Testis (tissue), 5 donors: ENCODE results near the gene INSIG2. TPM values are rescaled to one million over a fixed set of nuclear protein-coding genes. Genes with fewer than 3 reads are reported as not detected.

Experiments
- DNase-seq: peaks from one replicate; pipeline ENCODE4 v3.0.0-alpha.2; 2019
- H3K27ac ChIP-seq, 2 donors: fragments of 200-600 bp; sonication (generic); one replicate each; pipeline ENCODE4 v1.5.1; 2019
- H3K27me3 ChIP-seq: fragments of 200-600 bp; sonication (generic); one replicate; pipeline ENCODE4 v1.5.1; 2019
- H3K36me3 ChIP-seq: fragments of 200-600 bp; sonication (generic); one replicate; pipeline ENCODE4 v1.5.1; 2017; ENCODE audit warnings: low read depth; ENCODE audit errors: missing control alignments
- H3K4me1 ChIP-seq: fragments of 200-600 bp; sonication (generic); one replicate; pipeline ENCODE4 v1.5.1; 2019
- H3K4me3 ChIP-seq, 2 donors: fragments of 200-600 bp; sonication (generic); one replicate each; pipeline ENCODE4 v1.5.1; 2017 to 2019
- H3K9me3 ChIP-seq: fragments of 200-600 bp; sonication (generic); one replicate; pipeline ENCODE4 v1.5.1; 2017
- POLR2A ChIP-seq: fragments of 450-650 bp; IDR thresholded peaks from one replicate; pipeline ENCODE4 v1.6.1; 2017; ENCODE audit warnings: antibody characterized with exemption, mild to moderate bottlenecking, moderate library complexity
- WGBS, 2 donors: methylation state at CpG; one replicate each; pipeline ENCODE4 v1.1.5; 2018; 5-methylcytosine and 5-hydroxymethylcytosine counted together
- intact Hi-C: fragments of 100-400 bp; cut with DNase I; formaldehyde crosslinking; loops from one replicate; pipeline ENCODE4 v1.15.1; 2023; ENCODE audit warnings: low total_unique reads
- long read RNA-seq, 2 donors: transcript quantifications; one replicate each; lab custom pipeline, GENCODE V29; 2026
- polyA plus RNA-seq: library from polyadenylated mRNA; stranded (reverse); fragments of 350-450 nt; fragmentation: Illumina TruSeq; extraction: RNeasy Lipid Tissue Mini Kit (QIAGEN cat#74804); gene quantifications from one replicate; pipeline ENCODE4 v1.2.3, GENCODE V29; 2014; ENCODE audit warnings: low read depth, low replicate concordance; ENCODE audit not compliant: insufficient read depth
- total RNA-seq, 2 donors: library from RNA; depleted of rRNA; stranded (reverse); fragments of >200 nt; gene quantifications; one replicate each; pipeline ENCODE4 v1.2.3, GENCODE V29; 2016
- TF ChIP-seq, protein P1 (sequence below), 3 experiments: fragments of 450-650 bp in 2 of 3; fragments of 200-600 bp in 1 of 3; sonication (generic) in 1 of 3; IDR thresholded peaks; one replicate each; pipeline ENCODE4 v1.5.1; 2016 to 2019; ENCODE audit warnings: antibody characterized with exemption in 3 of 3, mild to moderate bottlenecking in 2 of 3, moderate library complexity in 1 of 3

The INSIG2 gene
- 10 to 100 TPM; 13.9 to 18.7 TPM for total RNA-seq
- polyA plus RNA-seq = 16.6 TPM
- long read RNA-seq, donor 1, transcript INSIG2-201 (6 exons, 2,590 nt) = major isoform, 7 of 14 reads
- long read RNA-seq, donor 1, partial matches to known transcripts = 6 of 14 reads
- long read RNA-seq, donor 1, other reads (novel, unspliced or antisense) = 0 of 14 reads
- long read RNA-seq, donor 2, transcript INSIG2-201 (6 exons, 2,590 nt) = major isoform, 6 of 7 reads
- long read RNA-seq, donor 2, partial matches to known transcripts = 0 of 7 reads
- long read RNA-seq, donor 2, other reads (novel, unspliced or antisense) = 0 of 7 reads

DNA sequence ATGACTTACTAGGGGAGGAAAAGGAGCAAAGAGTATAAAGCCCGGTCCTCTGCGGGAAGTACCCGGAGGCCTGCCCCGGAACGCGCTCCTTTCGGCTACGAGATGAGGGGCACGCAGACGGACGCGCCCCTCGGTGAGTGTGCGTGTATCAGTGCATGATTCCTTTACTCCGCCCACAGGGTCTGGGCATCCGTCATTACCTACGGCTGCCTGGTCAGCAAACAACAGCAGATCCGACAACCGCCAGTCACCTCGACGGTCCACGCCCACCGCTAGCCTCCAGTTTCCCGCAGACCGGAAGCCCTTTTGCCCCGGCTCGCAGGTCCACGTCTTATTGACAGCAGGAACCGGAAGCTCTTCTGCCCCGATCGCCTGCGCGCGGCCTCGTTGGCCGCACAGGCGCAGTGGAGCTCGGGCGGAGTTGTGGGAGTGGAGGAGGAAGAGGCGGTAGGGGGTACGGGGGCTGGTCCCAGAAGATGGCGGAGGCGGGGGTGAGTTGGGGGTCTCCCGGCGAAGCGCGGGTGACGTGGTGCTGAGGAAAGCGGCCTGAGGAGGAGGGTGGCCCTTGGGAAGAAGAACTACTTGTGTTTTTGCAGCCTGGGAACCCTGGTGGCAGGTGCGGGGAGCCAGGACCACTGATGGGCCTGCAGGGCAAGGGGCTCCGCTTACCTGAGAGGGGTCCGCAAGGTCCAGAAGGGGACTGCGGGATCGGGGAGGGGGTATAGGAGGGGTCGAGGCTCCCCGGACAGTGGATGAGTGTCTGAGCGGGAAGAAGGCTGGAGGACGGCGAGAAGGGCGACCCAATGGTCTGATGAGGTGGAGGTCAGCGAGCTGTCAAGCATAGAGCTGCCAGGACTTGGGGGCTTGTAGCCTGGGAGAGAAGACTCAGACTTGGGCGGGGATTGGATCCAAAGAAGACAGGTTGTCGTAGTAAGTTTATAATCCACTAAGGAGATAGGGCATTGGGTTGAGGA is at the start of gene INSIG2:
Gene INSIG2, plus strand, starts transcription at position 421 of the 974 bp plus-strand sequence. CDS start 8,086 bp downstream, outside the sequence.
- H3K9me3 ChIP-seq = no peaks in the 10 kb centered on the region
- H3K27ac ChIP-seq = peak within 1 kb of the TSS; percentile 74 to 79
- peak; percentile 98 for DNase-seq
- no peak for TF ChIP-seq POLR2A
- H3K36me3 ChIP-seq = no peaks in the 10 kb centered on the region
- H3K4me3 ChIP-seq = peak within 1 kb of the TSS; percentile 79 to 83
- H3K4me1 ChIP-seq = no peaks in the 10 kb centered on the region
- 1% methylated on average over 60 to 61 of the region's 63 CpGs for WGBS, 2 donors
- H3K27me3 ChIP-seq = no peaks in the 10 kb centered on the region
- intact Hi-C loops = no loop called here

DNA sequence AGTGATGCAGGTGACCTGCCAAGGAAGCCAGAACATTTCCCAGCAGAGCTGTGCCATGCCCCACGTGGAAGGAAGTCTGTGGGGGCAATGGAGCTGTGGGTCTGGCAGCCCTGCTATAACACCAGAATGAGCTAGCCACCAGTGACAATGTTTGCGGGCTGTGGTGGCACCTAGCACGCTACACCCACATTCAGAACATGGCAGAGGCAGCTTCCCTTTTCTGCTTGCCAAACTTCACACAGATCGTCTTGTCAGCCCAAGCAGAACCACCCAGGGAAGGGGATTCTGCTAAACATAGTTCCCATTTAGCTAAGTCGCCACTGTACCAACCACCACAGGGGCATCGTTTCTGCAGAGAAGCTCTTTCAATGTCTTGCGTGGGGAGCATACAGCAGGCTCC is 47.4 kb upstream of the INSIG2 start:
- no peaks in the 10 kb centered on the region for H3K36me3 ChIP-seq
- intact Hi-C loops = loop anchor here (10.0 kb wide), 1 partner anchor 814 kb away; no protein-coding TSS in a partner anchor
- H3K9me3 ChIP-seq = no peaks in the 10 kb centered on the region
- no peak overlapping the region for H3K27ac ChIP-seq
- no peaks in the 10 kb centered on the region for H3K4me1 ChIP-seq
- H3K27me3 ChIP-seq = no peaks in the 10 kb centered on the region
- H3K4me3 ChIP-seq = no peak overlapping the region
- TF ChIP-seq, protein P1, sequence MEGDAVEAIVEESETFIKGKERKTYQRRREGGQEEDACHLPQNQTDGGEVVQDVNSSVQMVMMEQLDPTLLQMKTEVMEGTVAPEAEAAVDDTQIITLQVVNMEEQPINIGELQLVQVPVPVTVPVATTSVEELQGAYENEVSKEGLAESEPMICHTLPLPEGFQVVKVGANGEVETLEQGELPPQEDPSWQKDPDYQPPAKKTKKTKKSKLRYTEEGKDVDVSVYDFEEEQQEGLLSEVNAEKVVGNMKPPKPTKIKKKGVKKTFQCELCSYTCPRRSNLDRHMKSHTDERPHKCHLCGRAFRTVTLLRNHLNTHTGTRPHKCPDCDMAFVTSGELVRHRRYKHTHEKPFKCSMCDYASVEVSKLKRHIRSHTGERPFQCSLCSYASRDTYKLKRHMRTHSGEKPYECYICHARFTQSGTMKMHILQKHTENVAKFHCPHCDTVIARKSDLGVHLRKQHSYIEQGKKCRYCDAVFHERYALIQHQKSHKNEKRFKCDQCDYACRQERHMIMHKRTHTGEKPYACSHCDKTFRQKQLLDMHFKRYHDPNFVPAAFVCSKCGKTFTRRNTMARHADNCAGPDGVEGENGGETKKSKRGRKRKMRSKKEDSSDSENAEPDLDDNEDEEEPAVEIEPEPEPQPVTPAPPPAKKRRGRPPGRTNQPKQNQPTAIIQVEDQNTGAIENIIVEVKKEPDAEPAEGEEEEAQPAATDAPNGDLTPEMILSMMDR (IDR thresholded peaks at IDR 0.05) = no peak
- no peak for TF ChIP-seq POLR2A
- DNase-seq = no peak
- 56 to 90% methylated on average over 4 to 7 of the region's 7 CpGs for WGBS, 2 donors

DNA sequence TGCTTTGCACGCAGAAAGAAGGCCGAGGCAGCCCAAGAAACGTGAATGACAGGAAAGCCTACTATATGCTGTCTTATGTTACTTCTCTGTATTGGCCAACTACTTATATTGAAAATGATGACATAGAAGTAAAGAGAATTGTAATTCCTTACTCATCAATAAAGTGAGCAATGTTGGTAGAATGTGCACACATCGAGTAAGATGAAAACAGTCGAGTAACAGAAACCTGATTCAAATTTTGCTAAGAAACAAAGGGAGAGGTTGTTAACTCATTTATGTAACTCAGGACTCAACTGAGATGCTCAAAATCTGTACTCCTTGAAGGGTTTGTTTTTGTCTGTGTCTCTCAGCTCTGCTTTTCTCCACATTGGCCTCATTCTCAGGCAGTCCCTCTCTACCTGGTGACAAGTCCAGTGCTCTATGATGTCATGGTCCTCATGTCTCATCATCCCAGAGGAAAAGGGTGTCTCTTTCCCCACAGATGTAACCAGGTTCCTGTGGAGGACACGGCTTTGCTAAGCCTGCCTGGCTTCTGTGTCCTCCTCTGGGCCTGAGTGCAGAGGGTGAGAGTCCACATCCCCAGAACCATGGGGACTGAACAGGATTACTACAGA is 44.1 kb upstream of the INSIG2 start:
- TF ChIP-seq POLR2A = no peak
- TF ChIP-seq, protein P1 (IDR thresholded peaks at IDR 0.05) = no peak
- H3K4me1 ChIP-seq = no peaks in the 10 kb centered on the region
- WGBS, 2 donors = 83 to 88% methylated on average over 6 of the region's 6 CpGs
- no peaks in the 10 kb centered on the region for H3K27me3 ChIP-seq
- H3K4me3 ChIP-seq = no peak overlapping the region
- no peaks in the 10 kb centered on the region for H3K36me3 ChIP-seq
- intact Hi-C loops = loop anchor here (10.0 kb wide), 1 partner anchor 811 kb away; no protein-coding TSS in a partner anchor
- H3K9me3 ChIP-seq = no peaks in the 10 kb centered on the region
- DNase-seq = no peak
- no peak overlapping the region for H3K27ac ChIP-seq

DNA sequence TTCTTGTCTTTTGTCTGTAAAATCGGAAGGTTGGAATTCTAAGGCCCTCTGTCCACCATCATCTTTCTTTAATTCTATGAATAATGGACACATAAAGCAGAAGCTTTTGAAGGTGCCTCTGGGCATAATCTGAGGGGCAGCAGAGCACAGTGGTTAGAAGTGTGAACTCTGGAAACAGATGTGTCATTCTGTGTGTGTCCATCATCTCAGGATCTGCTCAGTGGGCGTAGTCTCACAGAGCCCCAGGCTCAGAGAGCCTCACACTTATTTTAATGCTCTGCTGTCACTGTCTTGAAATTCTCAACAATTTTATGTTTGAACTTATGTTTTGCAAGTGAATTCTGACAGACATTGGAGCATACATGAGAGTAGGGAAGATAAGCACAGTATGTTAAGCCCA is 43.4 kb upstream of the INSIG2 start:
- Histone ChIP-seq H3K27ac (no peak overlapping the region), H3K4me1 (no peaks in the 10 kb centered on the region), H3K9me3 (no peaks in the 10 kb centered on the region), H3K4me3 (no peak overlapping the region), H3K36me3 (no peaks in the 10 kb centered on the region), H3K27me3 (no peaks in the 10 kb centered on the region)
- intact Hi-C loops = loop anchor here (10.0 kb wide), 1 partner anchor 810 kb away; no protein-coding TSS in a partner anchor
- no peak for DNase-seq
- WGBS, 2 donors = 85 to 89% methylated on average over 2 of the region's 2 CpGs
- TF ChIP-seq, protein P1 (IDR thresholded peaks at IDR 0.05) = no peak
- no peak for TF ChIP-seq POLR2A
